HG02759 (cell line): ENCODE results near the gene SAA4.
"Not testable (repeated sequence)": the region's sequence is repeated elsewhere in the genome, so short reads cannot be mapped to it uniquely, and the experiment has no call there.

Source experiments
- ATAC-seq: cut with Tn5 transposase; IDR thresholded peaks from one replicate; pipeline ENCODE4 v1.9.1; 2021; ENCODE audit warnings: mild to moderate bottlenecking, moderate library complexity; ENCODE audit not compliant: unreplicated experiment

SAA4 gene

GRCh38 chr11:18191376-18191775 lies 45.2 kb downstream of the SAA4 start:
- ATAC-seq = no peak

- not testable (repeated sequence) for ATAC-seq
Observed at GRCh38 chr11:18189476-18190245, 46.9 kb downstream of the SAA4 start.

GRCh38 chr11:18188796-18189195 lies 47.8 kb downstream of the SAA4 start:
- no peak for ATAC-seq
